SU-DHL-6 (cell line): Measurements from ENCODE around the gene FANCG.

Source experiments
- CTCF ChIP-seq: fragments of 200-600 bp; sonication (generic); IDR thresholded peaks from one replicate; pipeline ENCODE4 v1.5.1; 2017; ENCODE audit warnings: antibody characterized with exemption, mild to moderate bottlenecking, low read length, moderate library complexity; ENCODE audit not compliant: insufficient read depth, poor library complexity, severe bottlenecking
- EZH2phosphoT487 ChIP-seq: fragments of 200-600 bp; sonication (generic), shearing (Covaris generic); conservative IDR thresholded peaks from 2 replicates; pipeline ENCODE4 v1.6.1; 2018; ENCODE audit warnings: mild to moderate bottlenecking, antibody characterized with exemption, low read length, moderate library complexity, mixed read lengths

- TF ChIP-seq CTCF (no peak), EZH2phosphoT487 (no peak)
These were observed 20.3 kb downstream of the FANCG start for GRCh38 chr9:35059438-35059837.
